HepG2 (cell line): Measurements from ENCODE around the gene CYP2A7. TPM values are rescaled to one million over a fixed set of nuclear protein-coding genes. Genes with fewer than 3 reads are reported as not detected.

Experiments used
- ATAC-seq: fragments of 200-7000 bp; cut with Tn5 transposase; 3 replicates; pipeline ENCODE4 v1.9.1; 2020; ENCODE audit warnings: mild to moderate bottlenecking, moderate library complexity
- BruUV-seq: library from RNA; stranded (reverse); fragments of 400-500 nt; replicated peaks from 2 replicates; lab custom pipeline; 2021; lab: Mats Ljungman, UMichigan
- CTCF ChIA-PET: fragments of 300-600 bp; formaldehyde crosslinking; extraction: SDS; loops from one replicate; lab custom pipeline; 2021; ENCODE audit warnings: low total read pairs, inconsistent platforms, low intra/inter-chr PET ratio; lab: Yijun Ruan, JAX
- POLR2A ChIA-PET: fragments of 350-600 bp; sonication (Branson Sonifier 250); formaldehyde crosslinking; loops from one replicate; lab custom pipeline; 2020; ENCODE audit warnings: antibody characterized with exemption, inconsistent platforms; lab: Yijun Ruan, JAX
- DNase-seq: peaks from one replicate; pipeline ENCODE4 v3.0.0-alpha.2; 2015; ENCODE audit warnings: low spot score
- FAIRE-seq: peaks from 3 replicates; lab custom pipeline; 2011; peaks lifted over from hg19 to GRCh38; lab: Jason Lieb, UNC
- H2AFZ ChIP-seq: one replicate; pipeline ENCODE4 v1.6.1; 2011; ENCODE audit warnings: low read length, inconsistent platforms
- H3K27ac ChIP-seq: fragments of 300-600 bp; 3 replicates; pipeline ENCODE4 v1.8.0; 2011; ENCODE audit warnings: mixed run types, mild to moderate bottlenecking, mixed read lengths, low read length, inconsistent platforms; ENCODE audit not compliant: insufficient read depth; ENCODE audit errors: extremely low read length
- H3K27me3 ChIP-seq, 2 experiments: fragments of 200-600 bp in 1 of 2; 2 replicates in 1 of 2; 3 replicates in 1 of 2; pipeline versions ENCODE4 v1.6.0 to v1.8.0; 2011; ENCODE audit warnings: low read length in 2 of 2, mild to moderate bottlenecking in 2 of 2, moderate library complexity in 2 of 2, inconsistent platforms in 1 of 2; ENCODE audit not compliant: insufficient read depth in 2 of 2, control insufficient read depth in 1 of 2
- H3K36me3 ChIP-seq, 2 experiments: fragments of 200-600 bp in 1 of 2; replicated peaks in 1 of 2; 2 replicates in 1 of 2; 3 replicates in 1 of 2; pipeline versions ENCODE4 v1.5.1 to v1.8.0; 2011; ENCODE audit warnings: low read length in 2 of 2, inconsistent platforms in 1 of 2; ENCODE audit not compliant: insufficient read depth in 2 of 2, control insufficient read depth in 1 of 2
- H3K4me1 ChIP-seq: 2 replicates; pipeline ENCODE4 v1.5.1; 2012; ENCODE audit warnings: low read length, inconsistent platforms; ENCODE audit not compliant: insufficient read depth
- H3K4me2 ChIP-seq: 2 replicates; pipeline ENCODE4 v1.6.0; 2011; ENCODE audit warnings: low read depth, low read length, inconsistent platforms
- H3K4me3 ChIP-seq, 3 experiments: fragments of 200-600 bp in 1 of 3; sonication (generic), shearing (Covaris generic) in 1 of 3; replicated peaks in 1 of 3; 2 replicates each; pipeline ENCODE4 v1.5.1; 2011 to 2016; ENCODE audit warnings: low read length in 3 of 3, inconsistent platforms in 2 of 3, low read depth in 2 of 3, mild to moderate bottlenecking in 2 of 3, control low read depth in 1 of 3, mixed read lengths in 1 of 3; ENCODE audit not compliant: insufficient read depth in 1 of 3
- H3K79me2 ChIP-seq: one replicate; pipeline ENCODE4 v1.6.1; 2011; ENCODE audit warnings: low read length, inconsistent platforms; ENCODE audit not compliant: insufficient read depth
- H3K9ac ChIP-seq: 2 replicates; pipeline ENCODE4 v1.6.0; 2011; ENCODE audit warnings: mild to moderate bottlenecking, low read depth, low read length, inconsistent platforms; ENCODE audit not compliant: insufficient read depth
- H3K9me3 ChIP-seq: 2 replicates; pipeline ENCODE4 v1.5.1; 2012; ENCODE audit warnings: mild to moderate bottlenecking, low read length
- H4K20me1 ChIP-seq: 2 replicates; pipeline ENCODE4 v1.6.0; 2011; ENCODE audit warnings: inconsistent platforms, mild to moderate bottlenecking, low read length, moderate library complexity; ENCODE audit not compliant: insufficient read depth
- BCL3 ChIP-seq: sonication (generic); formaldehyde crosslinking; IDR thresholded peaks from 2 replicates; pipeline ENCODE4 v1.5.1; 2020; ENCODE audit warnings: mild to moderate bottlenecking, missing genetic modification reagents, moderate library complexity
- HNRNPUL1 ChIP-seq: fragments of 200-400 bp; formaldehyde crosslinking; IDR thresholded peaks from 2 replicates; pipeline ENCODE4 v1.6.1; 2017; ENCODE audit warnings: low read depth, mild to moderate bottlenecking, low read length, moderate library complexity
- RFX3 ChIP-seq: IDR thresholded peaks from 2 replicates; pipeline ENCODE4 v1.6.1; 2016; ENCODE audit warnings: missing biosample characterization, missing genetic modification reagents
- SIN3B ChIP-seq: fragments of 150-350 bp; IDR thresholded peaks from 2 replicates; pipeline ENCODE4 v1.6.1; 2014; ENCODE audit warnings: low read length
- SMYD3 ChIP-seq: sonication (generic); formaldehyde crosslinking; IDR thresholded peaks from 2 replicates; pipeline ENCODE4 v1.8.1; 2023; ENCODE audit warnings: mild to moderate bottlenecking, missing genetic modification reagents
- YY1 ChIP-seq: IDR thresholded peaks from 2 replicates; pipeline ENCODE4 v1.6.1; 2011; ENCODE audit warnings: low read length, low read depth, moderate library complexity, mild to moderate bottlenecking; ENCODE audit not compliant: insufficient read depth, insufficient replicate concordance
- ZNF12 ChIP-seq: sonication (generic); formaldehyde crosslinking; IDR thresholded peaks from 2 replicates; pipeline ENCODE4 v1.5.0; 2020; ENCODE audit warnings: missing genetic modification reagents
- ZNF232 ChIP-seq: sonication (generic); formaldehyde crosslinking; IDR thresholded peaks from 2 replicates; pipeline ENCODE4 v1.4.0; 2020; ENCODE audit warnings: missing genetic modification reagents, borderline replicate concordance
- ZNF234 ChIP-seq: sonication (generic); formaldehyde crosslinking; conservative IDR thresholded peaks from 2 replicates; pipeline ENCODE4 v1.5.1; 2020; ENCODE audit warnings: mild to moderate bottlenecking, missing genetic modification reagents
- ZNF552 ChIP-seq: sonication (generic); formaldehyde crosslinking; IDR thresholded peaks from 2 replicates; pipeline ENCODE4 v1.9.0; 2022; ENCODE audit warnings: missing genetic modification reagents, mild to moderate bottlenecking, borderline replicate concordance
- ZNF562 ChIP-seq: sonication (generic); formaldehyde crosslinking; IDR thresholded peaks from 2 replicates; pipeline ENCODE4 v1.8.0; 2022; ENCODE audit warnings: missing genetic modification reagents, borderline replicate concordance
- ZNF597 ChIP-seq: sonication (generic); formaldehyde crosslinking; IDR thresholded peaks from 2 replicates; pipeline ENCODE4 v1.5.0; 2020; ENCODE audit warnings: missing genetic modification reagents
- ZNF619 ChIP-seq: sonication (generic); formaldehyde crosslinking; IDR thresholded peaks from 2 replicates; pipeline ENCODE4 v1.4.0; 2020; ENCODE audit warnings: mild to moderate bottlenecking, missing genetic modification reagents
- ZNF7 ChIP-seq: IDR thresholded peaks from 2 replicates; pipeline ENCODE4 v1.6.1; 2016; ENCODE audit warnings: missing biosample characterization, missing genetic modification reagents
- ZNF781 ChIP-seq: sonication (generic); formaldehyde crosslinking; IDR thresholded peaks from 2 replicates; pipeline ENCODE4 v1.5.1; 2020; ENCODE audit warnings: borderline replicate concordance, mild to moderate bottlenecking, missing genetic modification reagents; ENCODE audit errors: not compliant biosample characterization
- ZZZ3 ChIP-seq: sonication (generic); formaldehyde crosslinking; IDR thresholded peaks from 2 replicates; pipeline ENCODE4 v1.4.0; 2020; ENCODE audit warnings: missing genetic modification reagents, mild to moderate bottlenecking, borderline replicate concordance
- WGBS: methylation state at CpG from one replicate; pipeline ENCODE4 v1.1.6; 2017; ENCODE audit warnings: low lambda C conversion rate; 5-methylcytosine and 5-hydroxymethylcytosine counted together
- in situ Hi-C: cut with HindIII; loops from 2 replicates; pipeline ENCODE4 v1.10.0; 2017; ENCODE audit warnings: low pct_unique_long_range_greater_than_20kb; ENCODE audit not compliant: extremely low pct_ligation_motif_present
- intact Hi-C: fragments of 100-400 bp; cut with micrococcal nuclease; formaldehyde crosslinking; loops from one replicate; pipeline ENCODE4 v1.10.0; 2022; ENCODE audit not compliant: unreplicated experiment
- polyA plus RNA-seq, 8 experiments: library from polyadenylated mRNA; depleted of rRNA in 3 of 8; stranded (reverse) in 7 of 8; unstranded in 1 of 8; fragments of >200 nt; fragmentation: Illumina TruSeq in 4 of 8; extraction: Trizol in 4 of 8; gene quantifications; 2 replicates each; pipeline versions ENCODE4 v1.2.1 to v1.2.3, GENCODE V29; 2011 to 2016; ENCODE audit warnings: low read depth in 4 of 8, missing spikeins in 1 of 8, mixed read lengths in 1 of 8; ENCODE audit not compliant: insufficient read depth in 1 of 8
- total RNA-seq, 5 experiments: library from RNA; depleted of rRNA; stranded (reverse); fragments of >200 nt; fragmentation: Illumina TruSeq; extraction: Trizol; gene quantifications; 2 replicates each; pipeline ENCODE4 v1.2.3, GENCODE V29; 2016; ENCODE audit warnings: low read depth in 1 of 5

Gene CYP2A7
- total and polyA plus RNA-seq, 2 of the 13 experiments (the other 11 are each of a cell fraction or from before 2014, with no cell fraction given) = not detected

- no peaks in the 10 kb centered on the region for H3K4me1 ChIP-seq
- no peak overlapping the region for H2AFZ ChIP-seq
- FAIRE-seq (no peak), ATAC-seq (no peak), DNase-seq (no peak)
- in situ Hi-C loops (no loop called here), intact Hi-C loops (no loop called here)
- POLR2A ChIA-PET = no interaction called here
- H3K9me3 ChIP-seq = no peaks in the 10 kb centered on the region
- H3K9ac ChIP-seq = no peak overlapping the region
- CTCF ChIA-PET = no interaction called here
- H3K36me3 ChIP-seq = no peaks in the 10 kb centered on the region
- H3K4me2 ChIP-seq = no peak overlapping the region
- no peak overlapping the region for H3K27ac ChIP-seq
- H3K79me2 ChIP-seq = no peaks in the 10 kb centered on the region
- BruUV-seq = no TSS peak
- H3K4me3 ChIP-seq = no peak overlapping the region
- WGBS = 0% methylated on average over 1 of the region's 1 CpG
- no peaks in the 10 kb centered on the region for H4K20me1 ChIP-seq
- peaks cover 3 to 34% of the 10 kb centered on the region in 2 experiments; a peak in 4 of 5 replicates for H3K27me3 ChIP-seq
- TF ChIP-seq BCL3 (CRISPR knock-in tag) = no peak
- no peak for TF ChIP-seq ZNF552 (CRISPR knock-in tag)
- TF ChIP-seq ZNF12 (CRISPR knock-in tag) = no peak
- no peak for TF ChIP-seq SIN3B
- TF ChIP-seq RFX3 (CRISPR knock-in tag) = no peak
Measured at GRCh38 chr19:40928850-40929249, 46.8 kb upstream of the CYP2A7 start.

- WGBS = 67% methylated on average over 3 of the region's 3 CpGs
- Histone ChIP-seq H3K27me3 (peaks cover 5 to 47% of the 10 kb centered on the region in 2 experiments), H3K4me2 (no peak overlapping the region), H3K4me1 (no peaks in the 10 kb centered on the region), H3K9me3 (no peaks in the 10 kb centered on the region), H3K27ac (no peak overlapping the region), H3K36me3 (no peaks in the 10 kb centered on the region), H3K9ac (no peak overlapping the region), H4K20me1 (no peaks in the 10 kb centered on the region), H3K79me2 (no peaks in the 10 kb centered on the region), H3K4me3 (no peak overlapping the region), H2AFZ (no peak overlapping the region)
- ATAC-seq (no peak), DNase-seq (no peak), FAIRE-seq (no peak)
- TF ChIP-seq ZNF781 (CRISPR knock-in tag) = no peak
- no peak for TF ChIP-seq ZNF234 (CRISPR knock-in tag)
- TF ChIP-seq ZNF597 = no peak
- TF ChIP-seq YY1 = no peak
- TF ChIP-seq ZNF562 = no peak
- no peak for TF ChIP-seq ZZZ3 (CRISPR knock-in tag)
- no peak for TF ChIP-seq ZNF619
- no peak for TF ChIP-seq ZNF7 (CRISPR knock-in tag)
- no peak for TF ChIP-seq SMYD3 (CRISPR knock-in tag)
- TF ChIP-seq HNRNPUL1 = no peak
- no peak for TF ChIP-seq ZNF232
- BruUV-seq = no TSS peak
- POLR2A ChIA-PET = no interaction called here
- CTCF ChIA-PET = no interaction called here
- intact Hi-C loops = no loop called here
- in situ Hi-C loops = no loop called here
Measured at GRCh38 chr19:40927567-40927966, 45.5 kb upstream of the CYP2A7 start.
